HepG2 (cell line): Measurements from ENCODE around the gene RAB29. TPM values are rescaled to one million over a fixed set of nuclear protein-coding genes. Genes with fewer than 3 reads are reported as not detected.

Source experiments
- BRD4 ChIP-seq: sonication (generic); formaldehyde crosslinking; IDR thresholded peaks from 2 replicates; pipeline ENCODE4 v1.4.0; 2020; ENCODE audit warnings: missing genetic modification reagents
- FOSL1 ChIP-seq: sonication (generic); formaldehyde crosslinking; IDR thresholded peaks from 2 replicates; pipeline ENCODE4 v1.9.0; 2021; ENCODE audit warnings: missing genetic modification reagents, borderline replicate concordance
- HNRNPLL ChIP-seq: fragments of 200-400 bp; formaldehyde crosslinking; IDR thresholded peaks from 2 replicates; pipeline ENCODE4 v1.6.1; 2017; ENCODE audit warnings: mild to moderate bottlenecking, low read depth, low read length; ENCODE audit not compliant: poor library complexity, severe bottlenecking
- MED1 ChIP-seq: sonication (generic); formaldehyde crosslinking; IDR thresholded peaks from 2 replicates; pipeline ENCODE4 v1.4.0; 2020; ENCODE audit warnings: missing genetic modification reagents
- MEF2D ChIP-seq: sonication (generic); formaldehyde crosslinking; IDR thresholded peaks from 2 replicates; pipeline ENCODE4 v1.5.1; 2020; ENCODE audit warnings: mild to moderate bottlenecking, missing genetic modification reagents
- NFKB2 ChIP-seq: sonication (generic); formaldehyde crosslinking; IDR thresholded peaks from 2 replicates; pipeline ENCODE4 v1.4.0; 2020; ENCODE audit warnings: missing genetic modification reagents, borderline replicate concordance
- PRPF4 ChIP-seq: fragments of 200-400 bp; formaldehyde crosslinking; IDR thresholded peaks from 2 replicates; pipeline ENCODE4 v1.6.1; 2016; ENCODE audit warnings: low read length, low read depth; ENCODE audit not compliant: poor library complexity, severe bottlenecking
- TAF15 ChIP-seq: fragments of 200-400 bp; formaldehyde crosslinking; IDR thresholded peaks from one replicate; pipeline ENCODE4 v1.6.1; 2018; ENCODE audit warnings: mild to moderate bottlenecking, low read depth, low read length; ENCODE audit not compliant: poor library complexity, severe bottlenecking
- ZC3H13 ChIP-seq: sonication (generic); formaldehyde crosslinking; IDR thresholded peaks from 2 replicates; pipeline ENCODE4 v1.8.1; 2023; ENCODE audit warnings: mild to moderate bottlenecking, missing genetic modification reagents, moderate library complexity
- ZNF776 ChIP-seq: sonication (generic); formaldehyde crosslinking; IDR thresholded peaks from 2 replicates; pipeline ENCODE4 v1.4.0; 2020; ENCODE audit warnings: mild to moderate bottlenecking, missing genetic modification reagents
- polyA plus RNA-seq, 8 experiments: library from polyadenylated mRNA; depleted of rRNA in 3 of 8; stranded (reverse) in 7 of 8; unstranded in 1 of 8; fragments of >200 nt; fragmentation: Illumina TruSeq in 4 of 8; extraction: Trizol in 4 of 8; gene quantifications; 2 replicates each; pipeline versions ENCODE4 v1.2.1 to v1.2.3, GENCODE V29; 2011 to 2016; ENCODE audit warnings: low read depth in 4 of 8, missing spikeins in 1 of 8, mixed read lengths in 1 of 8; ENCODE audit not compliant: insufficient read depth in 1 of 8
- total RNA-seq, 5 experiments: library from RNA; depleted of rRNA; stranded (reverse); fragments of >200 nt; fragmentation: Illumina TruSeq; extraction: Trizol; gene quantifications; 2 replicates each; pipeline ENCODE4 v1.2.3, GENCODE V29; 2016; ENCODE audit warnings: low read depth in 1 of 5
- TF ChIP-seq, protein P1 (sequence below): sonication (generic); formaldehyde crosslinking; IDR thresholded peaks from 2 replicates; pipeline ENCODE4 v1.4.0; 2020; ENCODE audit warnings: missing genetic modification reagents, borderline replicate concordance
- TF ChIP-seq, protein P2 (sequence below): sonication (generic); formaldehyde crosslinking; IDR thresholded peaks from 2 replicates; pipeline ENCODE4 v1.4.0; 2020; ENCODE audit warnings: low read depth, mild to moderate bottlenecking, missing genetic modification reagents
- TF ChIP-seq, protein P3 (sequence below): sonication (generic); formaldehyde crosslinking; IDR thresholded peaks from 2 replicates; pipeline ENCODE4 v1.8.0; 2022; ENCODE audit warnings: missing genetic modification reagents, low read depth, mild to moderate bottlenecking, borderline replicate concordance
- TF ChIP-seq, protein P4 (sequence below): sonication (generic); formaldehyde crosslinking; IDR thresholded peaks from 2 replicates; pipeline ENCODE4 v1.5.1; 2020; ENCODE audit warnings: missing genetic modification reagents, mild to moderate bottlenecking, borderline replicate concordance
- TF ChIP-seq, protein P5 (sequence below): sonication (generic); formaldehyde crosslinking; IDR thresholded peaks from 2 replicates; pipeline ENCODE4 v1.5.0; 2020; ENCODE audit warnings: missing genetic modification reagents
- TF ChIP-seq, protein P6 (sequence below): sonication (generic); formaldehyde crosslinking; conservative IDR thresholded peaks from 2 replicates; pipeline ENCODE4 v1.8.0; 2022; ENCODE audit warnings: mild to moderate bottlenecking, moderate library complexity, missing genetic modification reagents

The RAB29 gene
- total and polyA plus RNA-seq, 2 of the 13 experiments (the other 11 are each of a cell fraction or from before 2014, with no cell fraction given): 8.7 to 10.1 TPM

DNA sequence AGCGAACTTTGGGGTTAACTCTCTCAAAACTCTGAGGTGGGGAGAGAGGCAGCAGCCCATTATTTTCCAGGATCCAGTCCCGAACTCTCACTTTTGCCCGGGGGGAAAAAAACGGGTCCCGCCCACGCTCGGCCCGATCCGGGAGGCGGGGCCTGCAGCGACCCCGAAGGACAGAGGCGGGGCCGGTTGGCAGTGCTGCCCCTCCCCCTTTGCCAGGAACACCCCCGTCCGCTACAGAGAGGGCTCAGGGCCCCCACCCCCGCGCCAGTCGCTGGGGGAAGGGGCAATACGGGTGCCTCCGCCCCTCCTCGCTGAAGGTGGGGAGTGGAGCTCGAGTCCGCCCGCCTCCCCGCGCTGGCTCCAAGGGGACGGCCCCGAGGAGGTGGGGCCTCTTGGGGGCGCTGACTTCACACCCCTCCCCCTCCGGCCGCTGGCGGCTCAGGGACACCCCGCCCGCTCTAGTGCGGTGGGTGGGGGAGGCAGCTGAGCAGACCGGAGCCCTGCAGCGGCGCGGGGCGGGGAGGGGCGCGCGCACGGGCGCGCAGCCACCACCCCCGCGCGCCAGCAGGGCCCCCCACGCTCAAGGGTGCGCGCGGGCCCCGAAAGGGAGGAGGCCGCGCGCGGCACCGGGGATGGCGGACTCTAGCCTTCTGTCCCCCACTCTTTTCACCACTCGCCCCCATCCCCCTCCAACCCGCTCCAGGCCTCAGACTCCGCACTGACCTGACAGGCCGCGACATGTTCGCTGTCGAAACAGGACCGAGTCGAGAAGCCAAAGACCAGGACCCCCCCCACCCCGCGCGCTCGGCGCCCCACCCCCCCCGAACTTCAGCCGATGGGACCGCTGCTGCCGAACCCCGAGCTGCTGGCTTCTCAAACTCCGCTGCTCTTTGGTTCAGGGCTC lies 25.8 kb downstream of the RAB29 start (continued):
- TF ChIP-seq, protein P1, sequence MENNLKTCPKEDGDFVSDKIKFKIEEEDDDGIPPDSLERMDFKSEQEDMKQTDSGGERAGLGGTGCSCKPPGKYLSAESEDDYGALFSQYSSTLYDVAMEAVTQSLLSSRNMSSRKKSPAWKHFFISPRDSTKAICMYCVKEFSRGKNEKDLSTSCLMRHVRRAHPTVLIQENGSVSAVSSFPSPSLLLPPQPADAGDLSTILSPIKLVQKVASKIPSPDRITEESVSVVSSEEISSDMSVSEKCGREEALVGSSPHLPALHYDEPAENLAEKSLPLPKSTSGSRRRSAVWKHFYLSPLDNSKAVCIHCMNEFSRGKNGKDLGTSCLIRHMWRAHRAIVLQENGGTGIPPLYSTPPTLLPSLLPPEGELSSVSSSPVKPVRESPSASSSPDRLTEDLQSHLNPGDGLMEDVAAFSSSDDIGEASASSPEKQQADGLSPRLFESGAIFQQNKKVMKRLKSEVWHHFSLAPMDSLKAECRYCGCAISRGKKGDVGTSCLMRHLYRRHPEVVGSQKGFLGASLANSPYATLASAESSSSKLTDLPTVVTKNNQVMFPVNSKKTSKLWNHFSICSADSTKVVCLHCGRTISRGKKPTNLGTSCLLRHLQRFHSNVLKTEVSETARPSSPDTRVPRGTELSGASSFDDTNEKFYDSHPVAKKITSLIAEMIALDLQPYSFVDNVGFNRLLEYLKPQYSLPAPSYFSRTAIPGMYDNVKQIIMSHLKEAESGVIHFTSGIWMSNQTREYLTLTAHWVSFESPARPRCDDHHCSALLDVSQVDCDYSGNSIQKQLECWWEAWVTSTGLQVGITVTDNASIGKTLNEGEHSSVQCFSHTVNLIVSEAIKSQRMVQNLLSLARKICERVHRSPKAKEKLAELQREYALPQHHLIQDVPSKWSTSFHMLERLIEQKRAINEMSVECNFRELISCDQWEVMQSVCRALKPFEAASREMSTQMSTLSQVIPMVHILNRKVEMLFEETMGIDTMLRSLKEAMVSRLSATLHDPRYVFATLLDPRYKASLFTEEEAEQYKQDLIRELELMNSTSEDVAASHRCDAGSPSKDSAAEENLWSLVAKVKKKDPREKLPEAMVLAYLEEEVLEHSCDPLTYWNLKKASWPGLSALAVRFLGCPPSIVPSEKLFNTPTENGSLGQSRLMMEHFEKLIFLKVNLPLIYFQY: peak; percentile 88
- TF ChIP-seq FOSL1 (CRISPR knock-in tag) (no peak), BRD4 (no peak), MED1 (CRISPR knock-in tag) (peak; percentile 22; the same call in 1 of the 2 replicates), ZNF776 (CRISPR knock-in tag) (peak; percentile 71; the same call in 1 of the 2 replicates), PRPF4 (peak; percentile 92), HNRNPLL (peak; percentile 64), ZC3H13 (peak; percentile 92), TAF15 (peak; percentile 57), NFKB2 (CRISPR knock-in tag) (peak; percentile 43; the same call in 1 of the 2 replicates), MEF2D (peak; percentile 68; the same call in 1 of the 2 replicates)
- TF ChIP-seq, protein P2, sequence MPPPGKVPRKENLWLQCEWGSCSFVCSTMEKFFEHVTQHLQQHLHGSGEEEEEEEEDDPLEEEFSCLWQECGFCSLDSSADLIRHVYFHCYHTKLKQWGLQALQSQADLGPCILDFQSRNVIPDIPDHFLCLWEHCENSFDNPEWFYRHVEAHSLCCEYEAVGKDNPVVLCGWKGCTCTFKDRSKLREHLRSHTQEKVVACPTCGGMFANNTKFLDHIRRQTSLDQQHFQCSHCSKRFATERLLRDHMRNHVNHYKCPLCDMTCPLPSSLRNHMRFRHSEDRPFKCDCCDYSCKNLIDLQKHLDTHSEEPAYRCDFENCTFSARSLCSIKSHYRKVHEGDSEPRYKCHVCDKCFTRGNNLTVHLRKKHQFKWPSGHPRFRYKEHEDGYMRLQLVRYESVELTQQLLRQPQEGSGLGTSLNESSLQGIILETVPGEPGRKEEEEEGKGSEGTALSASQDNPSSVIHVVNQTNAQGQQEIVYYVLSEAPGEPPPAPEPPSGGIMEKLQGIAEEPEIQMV (CRISPR knock-in tag): 0 out of 2 replicates have a peak, but pooled peaks have one; percentile 33
- TF ChIP-seq, protein P3, sequence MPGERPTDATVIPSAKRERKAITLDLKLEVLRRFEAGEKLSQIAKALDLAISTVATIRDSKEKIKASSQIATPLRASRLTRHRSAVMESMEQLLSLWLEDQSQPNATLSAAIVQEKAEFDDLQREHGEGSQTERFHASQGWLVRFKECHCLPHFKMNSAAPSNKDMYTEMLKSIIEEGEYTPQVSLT (CRISPR knock-in tag): no peak
- TF ChIP-seq, protein P4, sequence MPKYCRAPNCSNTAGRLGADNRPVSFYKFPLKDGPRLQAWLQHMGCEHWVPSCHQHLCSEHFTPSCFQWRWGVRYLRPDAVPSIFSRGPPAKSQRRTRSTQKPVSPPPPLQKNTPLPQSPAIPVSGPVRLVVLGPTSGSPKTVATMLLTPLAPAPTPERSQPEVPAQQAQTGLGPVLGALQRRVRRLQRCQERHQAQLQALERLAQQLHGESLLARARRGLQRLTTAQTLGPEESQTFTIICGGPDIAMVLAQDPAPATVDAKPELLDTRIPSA (CRISPR knock-in tag): peak; percentile 38; the same call in 1 of the 2 replicates
- TF ChIP-seq, protein P5, sequence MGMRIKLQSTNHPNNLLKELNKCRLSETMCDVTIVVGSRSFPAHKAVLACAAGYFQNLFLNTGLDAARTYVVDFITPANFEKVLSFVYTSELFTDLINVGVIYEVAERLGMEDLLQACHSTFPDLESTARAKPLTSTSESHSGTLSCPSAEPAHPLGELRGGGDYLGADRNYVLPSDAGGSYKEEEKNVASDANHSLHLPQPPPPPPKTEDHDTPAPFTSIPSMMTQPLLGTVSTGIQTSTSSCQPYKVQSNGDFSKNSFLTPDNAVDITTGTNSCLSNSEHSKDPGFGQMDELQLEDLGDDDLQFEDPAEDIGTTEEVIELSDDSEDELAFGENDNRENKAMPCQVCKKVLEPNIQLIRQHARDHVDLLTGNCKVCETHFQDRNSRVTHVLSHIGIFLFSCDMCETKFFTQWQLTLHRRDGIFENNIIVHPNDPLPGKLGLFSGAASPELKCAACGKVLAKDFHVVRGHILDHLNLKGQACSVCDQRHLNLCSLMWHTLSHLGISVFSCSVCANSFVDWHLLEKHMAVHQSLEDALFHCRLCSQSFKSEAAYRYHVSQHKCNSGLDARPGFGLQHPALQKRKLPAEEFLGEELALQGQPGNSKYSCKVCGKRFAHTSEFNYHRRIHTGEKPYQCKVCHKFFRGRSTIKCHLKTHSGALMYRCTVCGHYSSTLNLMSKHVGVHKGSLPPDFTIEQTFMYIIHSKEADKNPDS: no peak
- TF ChIP-seq, protein P6, sequence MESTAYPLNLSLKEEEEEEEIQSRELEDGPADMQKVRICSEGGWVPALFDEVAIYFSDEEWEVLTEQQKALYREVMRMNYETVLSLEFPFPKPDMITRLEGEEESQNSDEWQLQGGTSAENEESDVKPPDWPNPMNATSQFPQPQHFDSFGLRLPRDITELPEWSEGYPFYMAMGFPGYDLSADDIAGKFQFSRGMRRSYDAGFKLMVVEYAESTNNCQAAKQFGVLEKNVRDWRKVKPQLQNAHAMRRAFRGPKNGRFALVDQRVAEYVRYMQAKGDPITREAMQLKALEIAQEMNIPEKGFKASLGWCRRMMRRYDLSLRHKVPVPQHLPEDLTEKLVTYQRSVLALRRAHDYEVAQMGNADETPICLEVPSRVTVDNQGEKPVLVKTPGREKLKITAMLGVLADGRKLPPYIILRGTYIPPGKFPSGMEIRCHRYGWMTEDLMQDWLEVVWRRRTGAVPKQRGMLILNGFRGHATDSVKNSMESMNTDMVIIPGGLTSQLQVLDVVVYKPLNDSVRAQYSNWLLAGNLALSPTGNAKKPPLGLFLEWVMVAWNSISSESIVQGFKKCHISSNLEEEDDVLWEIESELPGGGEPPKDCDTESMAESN: peak; percentile 84
